K562 (cell line): Measurements from ENCODE around the gene GFOD1. TPM values are rescaled to one million over a fixed set of nuclear protein-coding genes. Genes with fewer than 3 reads are reported as not detected.

ENCODE experiments used
- ATAC-seq: fragments of 200-7000 bp; cut with Tn5 transposase; 3 replicates; pipeline ENCODE4 v1.9.1; 2020; ENCODE audit warnings: moderate library complexity
- BruUV-seq: library from RNA; stranded (reverse); fragments of 400-500 nt; replicated peaks from 2 replicates; lab custom pipeline; 2021; lab: Mats Ljungman, UMichigan
- CTCF ChIA-PET: fragments of 300-600 bp; formaldehyde crosslinking; extraction: SDS; loops from one replicate; lab custom pipeline; 2021; ENCODE audit warnings: low intra/inter-chr PET ratio; lab: Yijun Ruan, JAX
- POLR2A ChIA-PET: fragments of 300-600, 350-650 bp; sonication (Branson Sonifier 250); formaldehyde crosslinking; extraction: SDS; loops from one replicate; lab custom pipeline; 2021; ENCODE audit warnings: antibody characterized with exemption, inconsistent platforms; lab: Yijun Ruan, JAX
- DNase-seq, 4 experiments: peaks; one replicate each; pipeline versions ENCODE4 v3.0.0 to v3.0.0-alpha.2; 2011 to 2018; ENCODE audit warnings: low spot score in 3 of 4, mixed read lengths in 3 of 4; ENCODE audit errors: extremely low read depth in 1 of 4
- FAIRE-seq: peaks from 2 replicates; lab custom pipeline; 2011; peaks lifted over from hg19 to GRCh38; lab: Jason Lieb, UNC
- H2AFZ ChIP-seq: 2 replicates; pipeline ENCODE4 v1.6.0; 2011; ENCODE audit warnings: low read depth, low read length, control low read depth, inconsistent platforms
- H3K27ac ChIP-seq: fragments of 200-600 bp; 3 replicates; pipeline ENCODE4 v1.8.0; 2011; ENCODE audit warnings: low read depth, mild to moderate bottlenecking, control low read depth, inconsistent platforms, low read length, moderate library complexity, mixed read lengths; ENCODE audit errors: extremely low read depth
- H3K27me3 ChIP-seq, 2 experiments: fragments of 300-600 bp in 1 of 2; 2 replicates in 1 of 2; 3 replicates in 1 of 2; pipeline versions ENCODE4 v1.6.0 to v1.8.0; 2011; ENCODE audit warnings: inconsistent platforms in 2 of 2, low read length in 2 of 2, mild to moderate bottlenecking in 1 of 2, mixed read lengths in 1 of 2, moderate library complexity in 1 of 2; ENCODE audit not compliant: control insufficient read depth in 2 of 2, insufficient read depth in 2 of 2
- H3K36me3 ChIP-seq: fragments of 300-600 bp; 3 replicates; pipeline ENCODE4 v1.8.0; 2011; ENCODE audit warnings: mild to moderate bottlenecking, low read length, inconsistent platforms; ENCODE audit not compliant: control insufficient read depth, insufficient read depth
- H3K4me1 ChIP-seq, 2 experiments: fragments of 200-600 bp in 1 of 2; replicated peaks in 1 of 2; 2 replicates in 1 of 2; 3 replicates in 1 of 2; pipeline versions ENCODE4 v1.5.1 to v1.8.0; 2011; ENCODE audit warnings: inconsistent platforms in 2 of 2, low read length in 2 of 2, mild to moderate bottlenecking in 1 of 2, mixed read lengths in 1 of 2, moderate library complexity in 1 of 2; ENCODE audit not compliant: control insufficient read depth in 2 of 2, insufficient read depth in 2 of 2
- H3K4me2 ChIP-seq: 2 replicates; pipeline ENCODE4 v1.6.1; 2011; ENCODE audit warnings: low read length, control low read depth, inconsistent platforms, mixed read lengths; ENCODE audit not compliant: insufficient read depth
- H3K4me3 ChIP-seq: fragments of 200-600 bp; sonication (generic), shearing (Covaris generic); 2 replicates; pipeline ENCODE4 v1.5.1; 2016; ENCODE audit warnings: control low read depth, inconsistent platforms
- H3K79me2 ChIP-seq: fragments of 200-600 bp; 3 replicates; pipeline ENCODE4 v1.8.0; 2011; ENCODE audit warnings: low read length, inconsistent platforms; ENCODE audit not compliant: control insufficient read depth, insufficient read depth
- H3K9ac ChIP-seq, 2 experiments: 2 replicates each; pipeline versions ENCODE4 v1.6.0 to v1.6.1; 2011; ENCODE audit warnings: low read depth in 2 of 2, low read length in 2 of 2, control low read depth in 1 of 2, inconsistent platforms in 1 of 2, mild to moderate bottlenecking in 1 of 2, mixed read lengths in 1 of 2; ENCODE audit not compliant: insufficient read depth in 1 of 2
- H3K9me1 ChIP-seq: one replicate; pipeline ENCODE4 v1.6.0; 2011; ENCODE audit warnings: inconsistent platforms, mild to moderate bottlenecking, low read length, moderate library complexity; ENCODE audit not compliant: control insufficient read depth, insufficient read depth
- H3K9me3 ChIP-seq: replicated peaks from 2 replicates; pipeline ENCODE4 v1.5.1; 2011; ENCODE audit warnings: low read depth, low read length, inconsistent platforms; ENCODE audit not compliant: control insufficient read depth, insufficient read depth
- H4K20me1 ChIP-seq: replicated peaks from 2 replicates; pipeline ENCODE4 v1.6.1; 2011; ENCODE audit warnings: low read length, inconsistent platforms, mixed read lengths; ENCODE audit not compliant: control insufficient read depth, insufficient read depth
- HNRNPLL ChIP-seq: fragments of 200-400 bp; formaldehyde crosslinking; IDR thresholded peaks from 2 replicates; pipeline ENCODE4 v1.6.1; 2017; ENCODE audit warnings: low read length, low read depth, mild to moderate bottlenecking; ENCODE audit not compliant: poor library complexity, severe bottlenecking
- MAX ChIP-seq: sonication (generic); formaldehyde crosslinking; IDR thresholded peaks from 2 replicates; pipeline ENCODE4 v1.9.0; 2022; ENCODE audit warnings: mild to moderate bottlenecking, missing genetic modification reagents
- MNT ChIP-seq, 2 experiments: fragments of 450-650 bp; conservative IDR thresholded peaks; 2 replicates each; pipeline ENCODE4 v1.6.1; 2017; ENCODE audit warnings: mild to moderate bottlenecking in 2 of 2, moderate library complexity in 2 of 2
- POLR3G ChIP-seq: IDR thresholded peaks from 2 replicates; pipeline ENCODE4 v1.6.1; 2011; ENCODE audit not compliant: insufficient read length, insufficient replicate concordance; ENCODE audit errors: extremely low read depth
- TCF3 ChIP-seq: sonication (generic); formaldehyde crosslinking; IDR thresholded peaks from 2 replicates; pipeline ENCODE4 v1.4.0; 2020; ENCODE audit warnings: mild to moderate bottlenecking, missing genetic modification reagents
- ZBTB40 ChIP-seq, 2 experiments: fragments of 450-650 bp in 1 of 2; sonication (generic) in 1 of 2; formaldehyde crosslinking in 1 of 2; IDR thresholded peaks; 2 replicates each; pipeline versions ENCODE4 v1.7.1 to v1.9.0; 2016 to 2022; ENCODE audit warnings: inconsistent platforms in 1 of 2, mild to moderate bottlenecking in 1 of 2, missing genetic modification reagents in 1 of 2
- WGBS: fragments of 100-300 bp; shearing (Covaris generic); methylation state at CpG from one replicate; pipeline ENCODE4 v1.1.6; 2016; ENCODE audit warnings: low coverage, mixed read lengths; ENCODE audit not compliant: insufficient coverage; ENCODE audit errors: missing lambda C conversion rate; 5-methylcytosine and 5-hydroxymethylcytosine counted together
- in situ Hi-C: fragments of 300-500 bp; cut with MboI; formaldehyde crosslinking; loops from 4 replicates; pipeline ENCODE4 v1.15.0; 2018; ENCODE audit warnings: inconsistent platforms, mixed read lengths
- intact Hi-C: fragments of 100-400 bp; cut with micrococcal nuclease; formaldehyde crosslinking; loops from 2 replicates; pipeline ENCODE4 v1.14.2; 2022
- polyA plus RNA-seq, 8 experiments: library from polyadenylated mRNA; depleted of rRNA in 4 of 8; stranded (reverse) in 5 of 8; unstranded in 3 of 8; fragments of >200 nt; fragmentation: Nextera tagmentation in 2 of 8; fragmentation: Illumina TruSeq in 1 of 8; extraction: Ambion mirVana in 2 of 8; extraction: Trizol in 1 of 8; gene quantifications; 2 replicates each; pipeline versions ENCODE4 v1.2.1 to v1.2.3, GENCODE V29; 2011 to 2014; ENCODE audit warnings: inconsistent platforms in 1 of 8, missing spikeins in 1 of 8
- total RNA-seq, 7 experiments: library from RNA; depleted of rRNA in 6 of 7; stranded (reverse); fragments of >200 nt in 6 of 7; fragmentation: Illumina TruSeq in 2 of 7; extraction: Trizol in 2 of 7; gene quantifications; 2 replicates each; pipeline versions ENCODE4 v1.2.1 to v1.2.3, GENCODE V29; 2011 to 2021; ENCODE audit warnings: low replicate concordance in 1 of 7

The GFOD1 gene
- total and polyA plus RNA-seq, 9 of the 15 experiments (the other 6 are each of a cell fraction or from before 2014, with no cell fraction given) = 3.8 to 12.0 (median 8.2) TPM

- intact Hi-C loops = no loop called here
- Histone ChIP-seq H3K9ac (0 out of 4 replicates have a peak overlapping the region, but pooled peaks of 1 of the 2 experiments have one; percentile 0), H3K36me3 (no peaks in the 10 kb centered on the region), H4K20me1 (no peaks in the 10 kb centered on the region), H3K9me3 (no peaks in the 10 kb centered on the region), H3K4me3 (no peak overlapping the region), H3K79me2 (no peaks in the 10 kb centered on the region), H2AFZ (no peak overlapping the region), H3K4me1 (no peaks in the 10 kb centered on the region), H3K27me3 (no peaks in the 10 kb centered on the region), H3K9me1 (no peaks in the 10 kb centered on the region), H3K4me2 (no peak overlapping the region), H3K27ac (no peak overlapping the region)
- in situ Hi-C loops = no loop called here
- FAIRE-seq = no peak
- peak; percentile 45; the same call in 1 of the 3 replicates for ATAC-seq
- ChIA-PET CTCF (no interaction called here), POLR2A (interaction anchor here (0.9 kb wide), 1 partner anchor 17 kb away, joined by 3 read pairs; no protein-coding TSS in a partner anchor)
- TF ChIP-seq ZBTB40 (IDR thresholded peaks at IDR 0.05) (no peak), ZBTB40 (CRISPR knock-in tag; IDR thresholded peaks at IDR 0.05) (no peak), MNT (conservative IDR thresholded peaks at IDR 0.05) (0 out of 4 replicates have a peak, but pooled peaks of 1 of the 2 experiments have one; percentile 27), POLR3G (no peak), TCF3 (CRISPR knock-in tag) (0 out of 2 replicates have a peak, but pooled peaks have one; percentile 17), HNRNPLL (no peak), MAX (peak; percentile 35; the same call in 1 of the 2 replicates)
- no peak for DNase-seq
- BruUV-seq = no TSS peak
- WGBS = 26% methylated on average over 7 of the region's 7 CpGs
These were observed 41.0 kb downstream of the GFOD1 start for GRCh38 chr6:13446381-13446780.
